Heart left ventricle (tissue), 13 donors: ENCODE measurements around the gene NUP188.

Source experiments
- POLR2A ChIP-seq, 2 donors: fragments of 450-650 bp; IDR thresholded peaks; one replicate each; pipeline ENCODE4 v1.6.1; 2017; ENCODE audit warnings: antibody characterized with exemption in 2 of 2, mild to moderate bottlenecking in 2 of 2, moderate library complexity in 2 of 2
- TF ChIP-seq, protein P1 (sequence below), 12 donors: fragments of 200-600 bp; sonication (generic) in 4 of 12; IDR thresholded peaks; one replicate each; pipeline versions ENCODE4 v1.5.0 to v1.8.0; 2018 to 2022; ENCODE audit warnings: antibody characterized with exemption in 12 of 12, mild to moderate bottlenecking in 5 of 12
- donor health status: ischemic (EF 13 %, LVEDD 7.1; RV severe dilation, severe dysfunction).
- donor health status: DM: no; HTN: yes; CAD: no.
- donor health status: DM: no; HTN: no; CAD: no.
- donor health status: ischemic (EF 25% LVEDD 6.9; RV normal size, moderate dysfunction).
- donor health status: ischemic (EF 25% LVEDD 5.7; RV mildly dilated, moderate dysfunction).
- donor health status: ischemic (EF 35%, LVEDD 5.7; RV mildly dilated, moderate dysfunction).
- donor health status: nonischemic (EF 11% LVEDD 7.7; RV severe dilation, severe dysfunction).
- donor health status: DM: yes; HTN: yes; CAD: no.
- donor health status: PGD.
- donor health status: ischemic (EF 29% LVEDD 5.4; RV normal size, mild dysfunction).
- donor health status: nonischemic (EF 23%, LVEDD 6.1; RV moderate dilation, normal function).

GRCh38 chr9:129033216-129033615 lies 85.7 kb downstream of the NUP188 start:
- TF ChIP-seq, protein P1, sequence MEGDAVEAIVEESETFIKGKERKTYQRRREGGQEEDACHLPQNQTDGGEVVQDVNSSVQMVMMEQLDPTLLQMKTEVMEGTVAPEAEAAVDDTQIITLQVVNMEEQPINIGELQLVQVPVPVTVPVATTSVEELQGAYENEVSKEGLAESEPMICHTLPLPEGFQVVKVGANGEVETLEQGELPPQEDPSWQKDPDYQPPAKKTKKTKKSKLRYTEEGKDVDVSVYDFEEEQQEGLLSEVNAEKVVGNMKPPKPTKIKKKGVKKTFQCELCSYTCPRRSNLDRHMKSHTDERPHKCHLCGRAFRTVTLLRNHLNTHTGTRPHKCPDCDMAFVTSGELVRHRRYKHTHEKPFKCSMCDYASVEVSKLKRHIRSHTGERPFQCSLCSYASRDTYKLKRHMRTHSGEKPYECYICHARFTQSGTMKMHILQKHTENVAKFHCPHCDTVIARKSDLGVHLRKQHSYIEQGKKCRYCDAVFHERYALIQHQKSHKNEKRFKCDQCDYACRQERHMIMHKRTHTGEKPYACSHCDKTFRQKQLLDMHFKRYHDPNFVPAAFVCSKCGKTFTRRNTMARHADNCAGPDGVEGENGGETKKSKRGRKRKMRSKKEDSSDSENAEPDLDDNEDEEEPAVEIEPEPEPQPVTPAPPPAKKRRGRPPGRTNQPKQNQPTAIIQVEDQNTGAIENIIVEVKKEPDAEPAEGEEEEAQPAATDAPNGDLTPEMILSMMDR (IDR thresholded peaks at IDR 0.05) = no peak
- no peak for TF ChIP-seq POLR2A (IDR thresholded peaks at IDR 0.05)
